ENCODE results near the gene ARHGEF28.

DNA sequence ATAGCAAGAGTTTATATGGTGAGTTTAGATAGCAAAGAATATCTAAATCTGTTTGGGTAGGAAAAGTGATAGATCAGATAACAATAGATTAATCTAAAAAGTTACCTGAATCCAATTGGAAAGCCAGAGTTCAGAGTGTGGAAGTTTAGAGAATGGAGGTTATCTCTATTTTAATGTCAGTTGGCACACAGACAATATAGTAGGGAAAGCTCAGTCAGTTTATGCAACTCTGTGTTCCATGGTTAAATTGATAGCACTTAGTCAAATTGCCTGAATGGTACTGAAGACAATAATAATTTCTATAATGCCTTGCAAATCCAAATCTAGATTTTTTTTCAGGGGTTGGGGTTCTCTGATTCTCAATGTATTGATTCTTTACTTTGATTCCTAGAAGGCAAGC, 77.0 kb downstream of the ARHGEF28 start:
- TF ChIP-seq, protein P1, sequence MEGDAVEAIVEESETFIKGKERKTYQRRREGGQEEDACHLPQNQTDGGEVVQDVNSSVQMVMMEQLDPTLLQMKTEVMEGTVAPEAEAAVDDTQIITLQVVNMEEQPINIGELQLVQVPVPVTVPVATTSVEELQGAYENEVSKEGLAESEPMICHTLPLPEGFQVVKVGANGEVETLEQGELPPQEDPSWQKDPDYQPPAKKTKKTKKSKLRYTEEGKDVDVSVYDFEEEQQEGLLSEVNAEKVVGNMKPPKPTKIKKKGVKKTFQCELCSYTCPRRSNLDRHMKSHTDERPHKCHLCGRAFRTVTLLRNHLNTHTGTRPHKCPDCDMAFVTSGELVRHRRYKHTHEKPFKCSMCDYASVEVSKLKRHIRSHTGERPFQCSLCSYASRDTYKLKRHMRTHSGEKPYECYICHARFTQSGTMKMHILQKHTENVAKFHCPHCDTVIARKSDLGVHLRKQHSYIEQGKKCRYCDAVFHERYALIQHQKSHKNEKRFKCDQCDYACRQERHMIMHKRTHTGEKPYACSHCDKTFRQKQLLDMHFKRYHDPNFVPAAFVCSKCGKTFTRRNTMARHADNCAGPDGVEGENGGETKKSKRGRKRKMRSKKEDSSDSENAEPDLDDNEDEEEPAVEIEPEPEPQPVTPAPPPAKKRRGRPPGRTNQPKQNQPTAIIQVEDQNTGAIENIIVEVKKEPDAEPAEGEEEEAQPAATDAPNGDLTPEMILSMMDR (IDR thresholded peaks at IDR 0.05) = no peak
- no peak for TF ChIP-seq POLR2A (IDR thresholded peaks at IDR 0.05)
